Keratinocyte (primary cell): ENCODE measurements around the gene RHOB.

Experiments used
- CTCF ChIP-seq, 3 experiments: IDR thresholded peaks in 1 of 3; conservative IDR thresholded peaks in 1 of 3; optimal IDR thresholded peaks in 1 of 3; 2 replicates in 2 of 3; 3 replicates in 1 of 3; pipeline versions ENCODE3 to v1.5.1; 2011; ENCODE audit warnings: low read length in 3 of 3, mild to moderate bottlenecking in 3 of 3, moderate library complexity in 2 of 3, control low read depth in 1 of 3, inconsistent platforms in 1 of 3; ENCODE audit not compliant: insufficient read depth in 2 of 3; ENCODE audit errors: extremely low read depth in 1 of 3
- EZH2 ChIP-seq: IDR thresholded peaks from one replicate; pipeline ENCODE4 v1.6.1; 2012; ENCODE audit warnings: inconsistent platforms, mild to moderate bottlenecking, low read length, moderate library complexity

GRCh38 chr2:20449501-20450200, 2.8 kb downstream of the RHOB start:
- no peak for TF ChIP-seq CTCF (optimal IDR thresholded peaks at IDR 0.05 in 1 of 3, IDR thresholded peaks at IDR 0.05 in 1 of 3, conservative IDR thresholded peaks at IDR 0.05 in 1 of 3; ENCODE audit: extremely low read depth in 1 of 3, insufficient read depth in 2 of 3, low read length in 3 of 3)
- no peak for TF ChIP-seq EZH2
